SK-N-SH (cell line): ENCODE results near the gene BBX. TPM values are rescaled to one million over a fixed set of nuclear protein-coding genes. Genes with fewer than 3 reads are reported as not detected.

Experiments used
- CTCF ChIA-PET: fragments of 300-600, 350-600 bp; formaldehyde crosslinking; extraction: SDS; loops from one replicate; lab custom pipeline; 2021; lab: Yijun Ruan, JAX
- POLR2A ChIA-PET: fragments of 350-600 bp; sonication (Branson Sonifier 250); formaldehyde crosslinking; extraction: SDS; loops from one replicate; lab custom pipeline; 2020; ENCODE audit warnings: antibody characterized with exemption, inconsistent platforms; lab: Yijun Ruan, JAX
- DNase-seq: peaks from one replicate; pipeline ENCODE4 v3.0.0; 2012
- H2AFZ ChIP-seq: fragments of 200-600 bp; sonication (generic); 2 replicates; pipeline ENCODE4 v1.8.1; 2016; ENCODE audit warnings: antibody characterized with exemption, mild to moderate bottlenecking, low read depth
- H3F3A ChIP-seq: fragments of 200-600 bp; sonication (generic); replicated peaks from 2 replicates; pipeline ENCODE3; 2016; ENCODE audit warnings: antibody characterized with exemption, mild to moderate bottlenecking; ENCODE audit not compliant: insufficient read depth
- H3K27ac ChIP-seq, 2 experiments: fragments of 200-500 bp in 1 of 2; fragments of 200-600 bp in 1 of 2; sonication (Bioruptor generic) in 1 of 2; sonication (generic), shearing (Covaris generic) in 1 of 2; 2 replicates each; pipeline versions ENCODE4 v1.5.1 to v1.6.1; 2014 to 2016; ENCODE audit warnings: low read depth in 2 of 2, inconsistent platforms in 1 of 2, low read length in 1 of 2, mild to moderate bottlenecking in 1 of 2, mixed read lengths in 1 of 2
- H3K27me3 ChIP-seq: fragments of 200-600 bp; sonication (generic), shearing (Covaris generic); 2 replicates; pipeline ENCODE4 v1.6.1; 2016; ENCODE audit warnings: mixed run types; ENCODE audit not compliant: insufficient read depth
- H3K36me3 ChIP-seq, 2 experiments: fragments of 200-500 bp in 1 of 2; fragments of 200-600 bp in 1 of 2; sonication (Bioruptor generic) in 1 of 2; sonication (generic) in 1 of 2; replicated peaks in 1 of 2; 2 replicates each; pipeline versions ENCODE3 to v1.5.1; 2014 to 2016; ENCODE audit warnings: low read length in 1 of 2, mild to moderate bottlenecking in 1 of 2; ENCODE audit not compliant: insufficient read depth in 2 of 2, control insufficient read depth in 1 of 2
- H3K4me1 ChIP-seq, 2 experiments: fragments of 200-500 bp in 1 of 2; fragments of 200-600 bp in 1 of 2; sonication (Bioruptor generic) in 1 of 2; sonication (generic), shearing (Covaris generic) in 1 of 2; 2 replicates each; pipeline versions ENCODE4 v1.5.1 to v1.6.1; 2014 to 2016; ENCODE audit warnings: low read depth in 1 of 2, low read length in 1 of 2, mixed run types in 1 of 2; ENCODE audit not compliant: insufficient read depth in 2 of 2, control insufficient read depth in 1 of 2
- H3K4me2 ChIP-seq: fragments of 200-600 bp; sonication (generic), shearing (Covaris generic); 2 replicates; pipeline ENCODE4 v1.6.1; 2017; ENCODE audit warnings: mixed run types
- H3K4me3 ChIP-seq, 2 experiments: fragments of 200-500 bp in 1 of 2; fragments of 200-600 bp in 1 of 2; sonication (Bioruptor generic) in 1 of 2; sonication (generic), shearing (Covaris generic) in 1 of 2; 2 replicates each; pipeline versions ENCODE4 v1.5.1 to v1.8.1; 2014 to 2016; ENCODE audit warnings: low read depth in 2 of 2, inconsistent platforms in 1 of 2, low read length in 1 of 2, mild to moderate bottlenecking in 1 of 2, mixed read lengths in 1 of 2, moderate library complexity in 1 of 2
- H3K79me2 ChIP-seq: fragments of 200-600 bp; sonication (generic); 2 replicates; pipeline ENCODE4 v1.8.1; 2017; ENCODE audit warnings: mild to moderate bottlenecking; ENCODE audit not compliant: insufficient read depth
- H3K9ac ChIP-seq: fragments of 200-600 bp; sonication (generic); 2 replicates; pipeline ENCODE4 v1.6.1; 2017; ENCODE audit warnings: mixed run types
- H3K9me2 ChIP-seq: fragments of 200-600 bp; sonication (generic); 2 replicates; pipeline ENCODE4 v1.6.1; 2017; ENCODE audit warnings: mixed run types
- H3K9me3 ChIP-seq: fragments of 200-600 bp; sonication (generic); 2 replicates; pipeline ENCODE4 v1.6.1; 2017; ENCODE audit warnings: mixed run types, mild to moderate bottlenecking, moderate library complexity
- H4K20me1 ChIP-seq: fragments of 200-600 bp; sonication (generic); 2 replicates; pipeline ENCODE4 v1.6.1; 2017; ENCODE audit warnings: mild to moderate bottlenecking, mixed run types; ENCODE audit not compliant: insufficient read depth
- ELF1 ChIP-seq: IDR thresholded peaks from 2 replicates; pipeline ENCODE4 v1.4.0; 2012
- EZH2phosphoT487 ChIP-seq: fragments of 200-600 bp; sonication (generic); IDR thresholded peaks from 2 replicates; pipeline ENCODE4 v1.6.1; 2017; ENCODE audit warnings: low read depth, mixed run types, mild to moderate bottlenecking, antibody characterized with exemption, moderate library complexity, borderline replicate concordance
- FOSL2 ChIP-seq: IDR thresholded peaks from 2 replicates; pipeline ENCODE4 v1.4.0; 2012; ENCODE audit warnings: low read depth, mild to moderate bottlenecking, moderate library complexity, borderline replicate concordance
- FOXM1 ChIP-seq: IDR thresholded peaks from 2 replicates; pipeline ENCODE4 v1.4.0; 2012; ENCODE audit warnings: low read depth, mild to moderate bottlenecking
- GABPA ChIP-seq: IDR thresholded peaks from 2 replicates; pipeline ENCODE4 v1.4.0; 2012; ENCODE audit warnings: low read depth, mild to moderate bottlenecking
- JUND ChIP-seq: IDR thresholded peaks from 2 replicates; pipeline ENCODE4 v1.4.0; 2012
- MXI1 ChIP-seq: IDR thresholded peaks from 2 replicates; pipeline ENCODE4 v1.6.1; 2012; ENCODE audit warnings: mild to moderate bottlenecking, low read depth, low read length, improper control_type of control experiment
- NFIC ChIP-seq: IDR thresholded peaks from 2 replicates; pipeline ENCODE4 v1.4.0; 2012; ENCODE audit warnings: borderline replicate concordance
- POLR2AphosphoS5 ChIP-seq: IDR thresholded peaks from 2 replicates; pipeline ENCODE4 v1.6.1; 2012; ENCODE audit warnings: low read depth, low read length
- RXRA ChIP-seq: IDR thresholded peaks from 2 replicates; pipeline ENCODE4 v1.4.0; 2012; ENCODE audit warnings: low read depth, mild to moderate bottlenecking, borderline replicate concordance
- SIN3A ChIP-seq: IDR thresholded peaks from 2 replicates; pipeline ENCODE4 v1.6.1; 2012; ENCODE audit warnings: low read depth, mild to moderate bottlenecking, low read length, moderate library complexity, borderline replicate concordance
- TAF1 ChIP-seq: IDR thresholded peaks from 2 replicates; pipeline ENCODE4 v1.6.1; 2012; ENCODE audit warnings: low read depth, mild to moderate bottlenecking, low read length, moderate library complexity, borderline replicate concordance
- TCF12 ChIP-seq: IDR thresholded peaks from 2 replicates; pipeline ENCODE4 v1.4.0; 2012
- TEAD4 ChIP-seq: IDR thresholded peaks from 2 replicates; pipeline ENCODE4 v1.4.0; 2012; ENCODE audit warnings: mild to moderate bottlenecking, borderline replicate concordance; ENCODE audit not compliant: insufficient read depth
- WGBS: methylation state at CpG from one replicate; pipeline ENCODE4 v1.1.6; 2017; ENCODE audit warnings: low lambda C conversion rate; 5-methylcytosine and 5-hydroxymethylcytosine counted together
- polyA plus RNA-seq, 3 experiments: library from polyadenylated mRNA; depleted of rRNA; stranded (reverse); fragments of >200 nt; gene quantifications; 2 replicates each; pipeline ENCODE4 v1.2.3, GENCODE V29; 2012
- TF ChIP-seq, protein P1 (sequence below): fragments of 150-350 bp; IDR thresholded peaks from 2 replicates; pipeline ENCODE4 v1.6.1; 2017; ENCODE audit warnings: antibody characterized with exemption, low read length, low read depth, borderline replicate concordance
- TF ChIP-seq, protein P2 (sequence below): IDR thresholded peaks from 2 replicates; pipeline ENCODE4 v1.4.0; 2012; ENCODE audit warnings: low read depth, borderline replicate concordance
- TF ChIP-seq, protein P3 (sequence below): IDR thresholded peaks from 2 replicates; pipeline ENCODE4; 2012
- TF ChIP-seq, protein P4 (sequence below): IDR thresholded peaks from 2 replicates; pipeline ENCODE4 v1.4.0; 2012; ENCODE audit warnings: low read depth

BBX gene
- polyA plus RNA-seq, 1 of the 3 experiments (the other 2 are of a cell fraction) = 14.2 TPM

DNA sequence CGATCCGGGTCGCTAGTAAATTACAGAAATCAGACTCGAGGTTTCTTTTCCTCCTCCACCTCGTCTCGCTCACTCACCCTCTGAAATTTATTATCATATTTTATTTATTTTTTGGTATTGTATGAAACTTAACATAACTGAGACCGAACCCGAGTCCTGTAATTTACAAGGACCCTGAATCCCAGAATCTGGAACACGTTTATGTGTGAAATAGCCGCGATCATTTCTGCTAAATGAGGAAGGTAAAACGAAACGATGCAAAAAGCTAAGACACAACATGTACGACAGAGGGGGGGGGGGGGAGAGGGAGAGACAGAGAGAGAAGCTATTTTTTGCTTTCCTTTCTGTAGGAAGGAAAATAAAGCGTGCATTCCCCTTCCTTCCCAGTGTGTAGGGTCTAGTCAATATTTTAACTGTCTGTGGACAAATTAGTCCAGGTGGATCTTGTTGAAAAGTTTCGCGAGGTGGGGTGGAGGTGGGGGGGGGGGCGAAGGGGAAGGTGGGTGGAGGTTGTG, 1.6 kb downstream of the BBX start:
- no peak for DNase-seq
- H3K4me1 ChIP-seq = peaks cover 6 to 9% of the 10 kb centered on the region in 2 experiments; a peak in 3 of 4 replicates
- under 1% methylated on average over 17 of the region's 18 CpGs for WGBS
- H2AFZ ChIP-seq = peak overlapping the region; percentile 96
- no peaks in the 10 kb centered on the region for H3K27me3 ChIP-seq
- TF ChIP-seq NFIC = no peak
- TF ChIP-seq ELF1 = no peak
- no peak for TF ChIP-seq POLR2AphosphoS5
- TF ChIP-seq EZH2phosphoT487 = no peak
- TF ChIP-seq JUND = no peak
- TF ChIP-seq TCF12 = no peak
- no peak for TF ChIP-seq TEAD4
- no peak for TF ChIP-seq FOSL2
- TF ChIP-seq, protein P1, sequence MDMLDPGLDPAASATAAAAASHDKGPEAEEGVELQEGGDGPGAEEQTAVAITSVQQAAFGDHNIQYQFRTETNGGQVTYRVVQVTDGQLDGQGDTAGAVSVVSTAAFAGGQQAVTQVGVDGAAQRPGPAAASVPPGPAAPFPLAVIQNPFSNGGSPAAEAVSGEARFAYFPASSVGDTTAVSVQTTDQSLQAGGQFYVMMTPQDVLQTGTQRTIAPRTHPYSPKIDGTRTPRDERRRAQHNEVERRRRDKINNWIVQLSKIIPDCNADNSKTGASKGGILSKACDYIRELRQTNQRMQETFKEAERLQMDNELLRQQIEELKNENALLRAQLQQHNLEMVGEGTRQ = no peak
- no peak for TF ChIP-seq FOXM1
- TF ChIP-seq, protein P2, sequence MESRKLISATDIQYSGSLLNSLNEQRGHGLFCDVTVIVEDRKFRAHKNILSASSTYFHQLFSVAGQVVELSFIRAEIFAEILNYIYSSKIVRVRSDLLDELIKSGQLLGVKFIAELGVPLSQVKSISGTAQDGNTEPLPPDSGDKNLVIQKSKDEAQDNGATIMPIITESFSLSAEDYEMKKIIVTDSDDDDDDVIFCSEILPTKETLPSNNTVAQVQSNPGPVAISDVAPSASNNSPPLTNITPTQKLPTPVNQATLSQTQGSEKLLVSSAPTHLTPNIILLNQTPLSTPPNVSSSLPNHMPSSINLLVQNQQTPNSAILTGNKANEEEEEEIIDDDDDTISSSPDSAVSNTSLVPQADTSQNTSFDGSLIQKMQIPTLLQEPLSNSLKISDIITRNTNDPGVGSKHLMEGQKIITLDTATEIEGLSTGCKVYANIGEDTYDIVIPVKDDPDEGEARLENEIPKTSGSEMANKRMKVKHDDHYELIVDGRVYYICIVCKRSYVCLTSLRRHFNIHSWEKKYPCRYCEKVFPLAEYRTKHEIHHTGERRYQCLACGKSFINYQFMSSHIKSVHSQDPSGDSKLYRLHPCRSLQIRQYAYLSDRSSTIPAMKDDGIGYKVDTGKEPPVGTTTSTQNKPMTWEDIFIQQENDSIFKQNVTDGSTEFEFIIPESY = no peak
- TF ChIP-seq MXI1 = no peak
- TF ChIP-seq TAF1 = no peak
- TF ChIP-seq, protein P3, sequence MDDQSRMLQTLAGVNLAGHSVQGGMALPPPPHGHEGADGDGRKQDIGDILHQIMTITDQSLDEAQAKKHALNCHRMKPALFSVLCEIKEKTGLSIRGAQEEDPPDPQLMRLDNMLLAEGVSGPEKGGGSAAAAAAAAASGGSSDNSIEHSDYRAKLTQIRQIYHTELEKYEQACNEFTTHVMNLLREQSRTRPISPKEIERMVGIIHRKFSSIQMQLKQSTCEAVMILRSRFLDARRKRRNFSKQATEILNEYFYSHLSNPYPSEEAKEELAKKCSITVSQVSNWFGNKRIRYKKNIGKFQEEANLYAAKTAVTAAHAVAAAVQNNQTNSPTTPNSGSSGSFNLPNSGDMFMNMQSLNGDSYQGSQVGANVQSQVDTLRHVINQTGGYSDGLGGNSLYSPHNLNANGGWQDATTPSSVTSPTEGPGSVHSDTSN = no peak
- TF ChIP-seq GABPA = no peak
- TF ChIP-seq SIN3A = no peak
- TF ChIP-seq, protein P4, sequence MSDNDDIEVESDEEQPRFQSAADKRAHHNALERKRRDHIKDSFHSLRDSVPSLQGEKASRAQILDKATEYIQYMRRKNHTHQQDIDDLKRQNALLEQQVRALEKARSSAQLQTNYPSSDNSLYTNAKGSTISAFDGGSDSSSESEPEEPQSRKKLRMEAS = no peak
- TF ChIP-seq RXRA = no peak
- ChIA-PET CTCF (interaction anchor here (0.8 to 1.4 kb wide), 2 partner anchors 50 to 93 kb away, joined by 4 read pairs; no protein-coding TSS in a partner anchor), POLR2A (interaction anchor here (2.1 kb wide), 1 partner anchor 93 kb away, joined by 18 read pairs; no protein-coding TSS in a partner anchor)
- no peaks in the 10 kb centered on the region for H4K20me1 ChIP-seq
- peaks cover 32% of the 10 kb centered on the region for H3K79me2 ChIP-seq
- peak overlapping the region; percentile 97 for H3K4me2 ChIP-seq
- H3K4me3 ChIP-seq = peak overlapping the region; percentile 78 to 89
- H3K27ac ChIP-seq = peak overlapping the region; percentile 86 to 92
- H3K36me3 ChIP-seq = peaks cover 13 to 18% of the 10 kb centered on the region in 2 experiments
- H3K9me3 ChIP-seq = no peaks in the 10 kb centered on the region
- peak overlapping the region; percentile 85 for H3K9ac ChIP-seq
- H3K9me2 ChIP-seq = no peaks in the 10 kb centered on the region
- peaks cover 9% of the 10 kb centered on the region for H3F3A ChIP-seq
